C4-2B (cell line): Measurements from ENCODE around the gene KNTC1.
"Not testable (repeated sequence)": the region's sequence is repeated elsewhere in the genome, so short reads cannot be mapped to it uniquely, and the experiment has no call there.

ENCODE experiments used
- H3K27ac ChIP-seq: fragments of 450-650 bp; 2 replicates; pipeline ENCODE4 v1.5.1; 2017
- CTCF ChIP-seq: fragments of 450-650 bp; conservative IDR thresholded peaks from 2 replicates; pipeline ENCODE4 v1.5.1; 2017; ENCODE audit warnings: mild to moderate bottlenecking
- ZFX ChIP-seq: fragments of 450-650 bp; IDR thresholded peaks from 2 replicates; pipeline ENCODE4 v1.6.1; 2017

The KNTC1 gene

DNA sequence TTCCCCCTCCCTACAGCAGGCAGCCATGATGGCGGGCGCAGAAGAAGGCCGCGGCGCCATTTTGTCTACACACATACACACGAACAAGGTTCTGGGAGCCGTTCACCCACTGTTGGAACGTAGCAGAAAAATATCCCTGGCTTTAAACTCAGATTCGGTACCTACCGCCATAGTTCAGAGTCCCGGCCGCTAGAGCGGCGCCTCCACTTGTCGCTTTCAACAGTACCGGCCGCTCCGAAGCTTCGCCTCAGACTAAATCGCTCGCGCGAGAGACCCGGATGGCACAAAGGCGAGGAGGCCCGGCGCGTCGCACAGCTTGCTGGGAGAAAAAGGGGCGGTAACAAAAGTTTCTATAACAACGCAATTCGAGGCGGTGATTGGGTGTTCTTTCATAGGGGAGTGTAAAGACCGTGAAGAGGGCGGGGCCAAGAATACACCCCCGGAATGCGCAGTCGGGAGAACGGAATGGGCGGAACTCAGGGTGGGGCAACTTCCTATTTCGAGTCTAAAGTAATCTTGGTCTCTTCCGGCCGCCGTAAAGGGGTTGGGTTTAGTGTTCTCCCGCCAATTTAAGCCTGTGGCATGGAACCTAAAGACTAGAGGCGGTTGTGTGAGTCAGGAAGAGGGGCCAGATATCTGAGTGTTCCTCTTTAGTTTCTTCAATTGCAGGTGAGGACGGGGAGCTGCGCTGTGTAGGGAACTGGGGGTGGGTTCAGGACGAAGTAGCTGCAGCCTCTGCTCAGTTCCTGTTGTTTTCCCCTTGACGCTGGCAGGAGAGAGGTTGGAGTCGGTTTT, at the start of gene KNTC1, which contains the start of gene RSRC2:
Gene KNTC1 (plus strand): TSS at position 567 of the 795 bp plus-strand sequence. CDS start 2,815 bp downstream, outside the sequence.
Gene RSRC2 (minus strand): TSS at position 254 of the 795 bp plus-strand sequence. CDS start 83 bp downstream, at position 171.
- TF ChIP-seq ZFX (peak; percentile 73), CTCF (no peak)
- peak within 1 kb of the TSS; percentile 95 for H3K27ac ChIP-seq

- no peak for TF ChIP-seq CTCF
- no peak for TF ChIP-seq ZFX
- H3K27ac ChIP-seq = no peak overlapping the region
Observed at GRCh38 chr12:122480753-122481152, 46.3 kb upstream of the KNTC1 start.

GRCh38 chr12:122481861-122482260, 45.2 kb upstream of the KNTC1 start:
- TF ChIP-seq ZFX (no peak), CTCF (no peak)
- no peak overlapping the region for H3K27ac ChIP-seq

DNA sequence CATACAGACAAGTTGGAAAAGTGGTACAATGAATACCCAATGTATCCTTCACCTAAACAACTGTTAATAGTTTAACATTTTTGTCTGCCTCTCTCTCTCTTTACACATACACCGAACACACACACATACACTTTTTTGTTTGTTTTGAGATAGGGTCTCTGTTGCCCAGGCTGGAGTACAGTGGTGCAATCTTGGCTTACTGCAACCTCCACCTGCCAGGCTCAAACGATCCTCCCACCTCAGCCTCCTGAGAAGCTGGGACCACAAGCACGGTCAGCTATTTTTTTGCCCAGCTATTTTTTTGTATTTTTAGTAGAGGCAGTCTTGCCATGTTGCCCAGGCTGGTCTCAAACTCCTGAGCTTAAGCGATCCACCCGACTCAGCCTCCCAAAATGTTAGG, 43.1 kb upstream of the KNTC1 start:
- no peak for TF ChIP-seq ZFX
- TF ChIP-seq CTCF = no peak
- H3K27ac ChIP-seq = no peak overlapping the region

DNA sequence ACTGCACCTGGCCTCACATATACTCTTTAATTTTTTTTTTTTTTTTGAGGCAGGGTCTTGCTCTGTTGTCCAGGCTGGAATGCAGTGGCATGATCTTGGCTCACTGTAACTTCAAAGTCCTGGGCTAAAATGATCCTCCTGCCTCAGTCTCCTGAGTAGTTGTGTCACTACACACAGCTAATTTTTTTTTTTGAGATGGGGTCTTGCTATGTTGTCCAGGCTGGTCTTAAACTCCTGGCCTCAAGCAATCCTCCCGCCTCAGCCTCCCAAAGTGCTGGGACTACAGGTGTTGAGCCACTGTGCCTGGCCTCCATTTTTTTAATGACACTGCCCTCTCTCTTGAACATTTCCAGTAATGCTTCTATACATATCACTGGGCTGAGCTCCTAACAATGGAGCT, 42.7 kb upstream of the KNTC1 start:
- not testable (repeated sequence) for H3K27ac ChIP-seq

- H3K27ac ChIP-seq = not testable (repeated sequence)
Observed at GRCh38 chr12:122486360-122486759, 40.7 kb upstream of the KNTC1 start.

DNA sequence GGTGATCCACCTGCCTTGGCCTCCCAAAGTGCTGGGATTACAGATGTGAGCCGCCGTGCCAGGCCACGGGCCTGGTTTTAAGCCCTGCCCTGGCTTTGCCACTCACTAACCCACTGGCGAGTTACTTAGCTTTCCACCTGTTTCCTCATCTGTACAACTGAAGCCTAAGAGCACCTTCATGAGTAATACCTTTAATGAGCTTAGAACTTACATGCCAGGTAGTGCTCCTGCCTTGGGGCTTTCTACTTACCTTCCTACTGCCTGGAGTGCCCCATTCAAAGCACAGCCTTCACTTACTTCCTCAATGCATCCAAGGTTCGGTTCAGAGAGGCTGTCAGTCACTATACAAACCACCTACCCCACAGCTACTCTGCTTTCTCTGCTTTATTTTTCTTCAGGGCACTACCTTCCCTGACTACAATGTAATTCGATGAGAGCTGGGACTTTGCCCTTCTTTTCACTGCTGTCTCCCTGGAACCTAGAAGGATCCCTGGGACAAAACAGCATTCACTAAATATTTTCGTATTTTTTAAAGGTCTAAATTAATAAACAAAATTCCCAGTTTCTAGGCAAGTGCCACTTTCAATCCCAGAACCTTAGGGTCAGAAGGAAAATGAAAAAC, 40.1 kb upstream of the KNTC1 start:
- TF ChIP-seq CTCF = no peak
- H3K27ac ChIP-seq = no peak overlapping the region

DNA sequence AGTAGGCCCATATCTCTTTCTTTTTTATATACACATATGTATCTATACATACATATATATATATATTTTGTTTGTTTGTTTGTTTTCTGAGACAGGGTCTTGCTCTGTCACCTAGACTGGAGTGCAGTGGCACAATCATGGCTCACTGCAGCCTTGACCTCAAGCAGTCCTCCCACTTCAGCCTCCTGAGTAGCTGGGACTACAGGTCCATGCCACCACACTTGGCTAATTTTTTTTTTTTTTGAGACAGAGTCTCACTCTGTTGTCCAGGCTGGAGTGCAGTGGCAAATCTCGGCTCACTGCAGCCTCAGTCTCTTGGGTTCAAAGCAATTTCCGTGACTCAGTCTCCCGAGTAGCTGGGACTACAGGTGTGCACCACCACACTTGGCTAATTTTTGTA, 39.2 kb upstream of the KNTC1 start:
- H3K27ac ChIP-seq = not testable (repeated sequence)

DNA sequence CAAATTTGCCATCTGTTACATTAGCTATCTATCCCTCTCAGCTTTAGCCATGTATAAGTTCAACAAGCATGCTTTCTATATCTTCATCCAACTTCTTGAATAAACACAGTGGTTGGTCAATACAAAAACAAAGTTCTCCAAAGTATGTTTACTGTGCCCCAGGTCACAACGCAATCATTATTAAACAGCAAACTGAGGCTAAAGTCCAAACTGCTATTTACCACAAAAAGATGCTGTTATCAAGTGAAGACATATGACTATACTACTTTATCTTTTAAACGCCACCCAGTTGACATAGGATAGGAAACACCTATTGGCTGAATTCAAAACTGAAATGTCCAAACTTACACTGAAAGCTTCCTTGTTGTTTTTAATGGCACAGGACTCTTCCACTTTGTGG, 38.0 kb upstream of the KNTC1 start:
- TF ChIP-seq CTCF (no peak), ZFX (no peak)
- H3K27ac ChIP-seq = no peak overlapping the region
